ENCODE results near the gene OPCML.

- no peak for TF ChIP-seq CTCF (optimal IDR thresholded peaks at IDR 0.05 in 1 of 3, IDR thresholded peaks at IDR 0.05 in 1 of 3, conservative IDR thresholded peaks at IDR 0.05 in 1 of 3; ENCODE audit: extremely low read depth in 1 of 3, insufficient read depth in 2 of 3, low read length in 3 of 3)
- TF ChIP-seq EZH2 (IDR thresholded peaks at IDR 0.05; ENCODE audit: low read length), result no peak
Measured at GRCh38 chr11:132459736-132460135, 1072.6 kb downstream of the OPCML start.

Measured in keratinocyte (primary cell).